Left kidney (tissue), 2 donors: ENCODE data around the gene C10orf90. TPM values are rescaled to one million over a fixed set of nuclear protein-coding genes. Genes with fewer than 3 reads are reported as not detected.

Experiments
- DNase-seq: peaks from one replicate; pipeline ENCODE4 v3.0.0-alpha.2; 2013
- polyA plus RNA-seq: library from polyadenylated mRNA; unstranded; fragments of 120-200 nt; gene quantifications from one replicate; pipeline ENCODE4 v1.2.1, GENCODE V29; 2013; ENCODE audit not compliant: insufficient read length

The C10orf90 gene
- polyA plus RNA-seq, 1 donor: 0.45 TPM

- DNase-seq: no peak
Observed at GRCh38 chr10:126632705-126633104, 37.8 kb downstream of the C10orf90 start.

- DNase-seq: no peak
Observed at GRCh38 chr10:126629925-126630624, 40.4 kb downstream of the C10orf90 start.

GRCh38 chr10:126628746-126629145 lies 41.7 kb downstream of the C10orf90 start:
- DNase-seq: no peak

DNA sequence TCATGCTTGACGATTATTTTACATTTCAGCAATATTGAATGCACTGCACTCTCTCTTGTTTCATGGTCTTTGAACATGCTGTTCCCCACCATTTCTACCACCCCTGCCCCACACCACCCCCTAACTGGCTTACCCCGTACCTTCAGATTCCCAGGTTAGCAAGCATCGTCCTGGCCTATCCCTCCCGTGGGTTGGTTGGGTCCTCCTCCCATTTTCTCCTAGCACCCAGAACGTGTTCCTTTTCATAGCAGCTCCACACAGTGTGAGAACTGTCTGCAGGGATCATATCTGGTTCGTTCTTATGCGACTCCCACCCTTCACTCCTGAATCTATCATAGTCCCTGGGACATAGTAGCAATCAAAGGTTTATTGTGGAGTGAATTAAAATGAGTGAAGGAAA lies 48.6 kb downstream of the C10orf90 start:
- DNase-seq: no peak

- no peak for DNase-seq
Observed at GRCh38 chr10:126618466-126618865, 52.0 kb downstream of the C10orf90 start.

- no peak for DNase-seq
Observed at GRCh38 chr10:126617733-126618132, 52.8 kb downstream of the C10orf90 start.

- no peak for DNase-seq
Observed at GRCh38 chr10:126617208-126617607, 53.3 kb downstream of the C10orf90 start.

- no peak for DNase-seq
Observed at GRCh38 chr10:126616737-126617136, 53.8 kb downstream of the C10orf90 start.

DNA sequence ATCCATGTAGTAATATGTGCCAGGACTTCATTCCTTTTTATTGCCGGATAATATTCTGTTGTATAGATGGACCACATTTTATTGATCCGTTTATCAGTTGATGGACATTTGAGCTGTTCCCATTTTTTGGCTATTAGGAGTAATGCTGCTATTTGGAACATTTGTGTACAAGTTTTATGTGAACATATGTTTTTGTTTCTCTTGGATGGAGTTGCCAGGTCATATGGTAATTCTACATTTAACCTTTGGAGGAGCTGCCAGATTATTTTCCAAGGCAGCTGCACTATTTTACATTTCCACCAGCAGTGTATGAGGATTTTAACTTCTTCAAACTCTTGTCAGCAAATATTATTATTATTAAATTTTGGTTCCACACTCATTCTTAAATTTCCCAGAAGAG lies 59.2 kb downstream of the C10orf90 start:
- DNase-seq: peak; percentile 53

- no peak for DNase-seq
Observed at GRCh38 chr10:126609566-126609965, 60.9 kb downstream of the C10orf90 start.

DNA sequence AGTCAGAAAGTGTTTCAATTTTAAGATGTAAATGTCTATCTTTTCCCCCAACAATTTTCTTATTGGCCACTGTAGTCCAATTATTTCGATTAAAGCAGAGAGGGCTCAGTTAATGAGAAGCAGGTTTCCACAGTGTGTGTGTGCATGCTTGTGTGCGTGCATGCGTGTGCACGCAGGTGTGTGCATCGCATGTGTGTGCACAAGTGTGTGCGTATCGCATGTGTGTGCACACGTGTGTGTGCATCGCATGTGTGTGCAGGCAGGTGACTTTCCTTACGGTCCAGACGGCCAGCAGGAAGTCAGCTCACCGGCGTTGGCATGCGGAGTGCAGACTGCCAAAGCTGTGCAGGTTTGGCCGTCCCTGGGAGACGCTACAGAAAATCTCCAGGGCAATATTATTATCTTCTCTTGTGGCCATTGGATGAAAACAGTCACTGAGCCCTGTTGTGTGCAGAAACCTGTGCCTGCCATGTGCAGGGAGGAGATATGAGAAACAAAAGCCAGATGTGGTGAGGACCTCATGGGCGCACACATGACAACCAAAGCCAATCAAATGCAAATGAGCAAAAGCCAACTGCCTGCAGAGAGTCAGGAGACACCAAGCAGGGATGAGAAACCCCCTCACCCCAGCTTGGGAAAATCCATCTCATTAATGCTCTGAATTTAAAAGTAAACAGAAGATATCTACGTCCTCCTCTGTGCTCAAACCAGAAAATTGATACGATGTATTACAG lies 70.4 kb downstream of the C10orf90 start:
- no peak for DNase-seq

GRCh38 chr10:126598009-126598408 lies 72.5 kb downstream of the C10orf90 start:
- DNase-seq: peak; percentile 11

- DNase-seq: no peak
Observed at GRCh38 chr10:126597211-126597610, 73.3 kb downstream of the C10orf90 start.

GRCh38 chr10:126596472-126597016 lies 73.9 kb downstream of the C10orf90 start:
- no peak for DNase-seq

GRCh38 chr10:126595160-126595559 lies 75.3 kb downstream of the C10orf90 start:
- no peak for DNase-seq

DNA sequence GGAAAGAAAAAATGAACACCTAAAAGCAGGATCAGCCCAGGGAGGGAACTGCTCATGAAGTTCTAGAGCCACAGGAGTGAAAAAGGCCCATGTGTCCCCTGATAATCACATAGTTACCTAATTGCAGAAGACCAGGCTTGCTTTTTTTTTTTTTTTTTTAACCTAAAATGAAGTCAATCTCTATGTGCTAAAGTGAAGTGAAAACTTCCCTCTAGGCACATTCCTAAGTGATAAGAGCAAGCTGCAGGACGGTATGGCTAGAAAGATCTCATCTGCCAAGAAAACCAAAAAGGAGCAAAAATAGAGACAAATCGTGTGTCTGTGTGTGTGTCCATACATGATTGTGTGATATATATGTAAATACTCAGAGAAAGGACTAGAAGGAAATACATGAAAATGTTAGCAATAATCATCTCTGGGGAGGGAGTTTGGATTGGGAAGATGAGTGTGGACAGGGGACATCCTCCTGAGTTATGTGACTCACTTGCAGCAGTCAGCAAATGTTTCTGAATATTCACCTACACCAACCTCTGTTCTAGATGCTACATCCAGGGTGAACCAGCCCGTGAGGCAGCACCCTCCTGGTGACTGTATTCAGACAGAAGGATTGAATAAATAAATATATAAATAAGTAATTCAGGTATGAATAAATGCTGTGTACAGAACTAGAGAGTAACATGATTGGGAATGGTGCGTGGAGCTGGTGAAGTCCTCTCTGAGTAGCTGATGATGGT lies 76.4 kb downstream of the C10orf90 start:
- no peak for DNase-seq

DNA sequence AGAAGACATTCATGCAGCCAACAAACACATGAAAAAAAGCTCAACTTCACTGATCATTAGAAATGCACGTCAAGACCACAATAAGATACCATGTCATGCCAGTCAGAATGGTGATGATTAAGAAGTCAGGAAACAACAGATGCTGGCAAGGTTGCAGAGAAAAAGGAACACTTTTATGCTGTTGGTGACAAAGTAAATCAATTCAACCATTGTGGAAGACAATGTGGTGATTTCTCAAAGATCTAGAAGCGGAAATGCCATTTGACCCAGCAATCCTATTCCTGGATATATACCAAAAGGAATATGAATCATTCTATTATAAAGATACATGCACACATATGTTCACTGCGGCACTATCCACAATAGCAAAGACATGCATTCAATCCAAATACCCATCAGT lies 77.6 kb downstream of the C10orf90 start:
- DNase-seq: no peak

- no peak for DNase-seq
Observed at GRCh38 chr10:126588024-126588423, 82.5 kb downstream of the C10orf90 start.

GRCh38 chr10:126586878-126587277 lies 83.6 kb downstream of the C10orf90 start:
- DNase-seq: no peak

GRCh38 chr10:126586128-126586527 lies 84.4 kb downstream of the C10orf90 start:
- no peak for DNase-seq

- no peak for DNase-seq
Observed at GRCh38 chr10:126585249-126586017, 85.1 kb downstream of the C10orf90 start.

- DNase-seq: no peak
Observed at GRCh38 chr10:126584836-126585235, 85.7 kb downstream of the C10orf90 start.
